Measurements from ENCODE around the gene SEPTIN7.

The SEPTIN7 gene

DNA sequence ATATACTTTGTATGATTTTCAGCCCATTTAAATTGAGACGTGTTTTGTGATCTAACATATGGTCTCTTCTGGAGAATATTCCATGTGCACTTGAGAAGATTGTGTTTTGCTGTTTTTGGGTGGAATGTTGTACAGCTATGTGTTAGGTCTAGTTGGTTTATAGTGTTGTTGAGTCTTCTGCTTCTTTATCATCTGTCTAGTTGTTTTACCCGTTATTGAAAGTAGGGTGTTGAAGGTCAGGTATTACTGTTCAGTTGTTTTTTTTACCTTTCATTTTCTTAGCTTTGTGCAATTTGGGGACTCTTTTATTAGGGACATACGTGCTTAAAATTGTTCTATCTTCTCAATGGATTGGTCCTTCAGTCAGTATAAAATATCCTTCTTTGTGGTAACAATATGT is 18.5 kb downstream of the SEPTIN7 start:
- no peak for DNase-seq (ENCODE audit: low spot score)
- ChIA-PET CTCF (no interaction called here), POLR2A (ENCODE audit: low non-redundant PET) (no interaction called here)
- no peak overlapping the region for H3K27ac ChIP-seq
- TF ChIP-seq, protein P1, sequence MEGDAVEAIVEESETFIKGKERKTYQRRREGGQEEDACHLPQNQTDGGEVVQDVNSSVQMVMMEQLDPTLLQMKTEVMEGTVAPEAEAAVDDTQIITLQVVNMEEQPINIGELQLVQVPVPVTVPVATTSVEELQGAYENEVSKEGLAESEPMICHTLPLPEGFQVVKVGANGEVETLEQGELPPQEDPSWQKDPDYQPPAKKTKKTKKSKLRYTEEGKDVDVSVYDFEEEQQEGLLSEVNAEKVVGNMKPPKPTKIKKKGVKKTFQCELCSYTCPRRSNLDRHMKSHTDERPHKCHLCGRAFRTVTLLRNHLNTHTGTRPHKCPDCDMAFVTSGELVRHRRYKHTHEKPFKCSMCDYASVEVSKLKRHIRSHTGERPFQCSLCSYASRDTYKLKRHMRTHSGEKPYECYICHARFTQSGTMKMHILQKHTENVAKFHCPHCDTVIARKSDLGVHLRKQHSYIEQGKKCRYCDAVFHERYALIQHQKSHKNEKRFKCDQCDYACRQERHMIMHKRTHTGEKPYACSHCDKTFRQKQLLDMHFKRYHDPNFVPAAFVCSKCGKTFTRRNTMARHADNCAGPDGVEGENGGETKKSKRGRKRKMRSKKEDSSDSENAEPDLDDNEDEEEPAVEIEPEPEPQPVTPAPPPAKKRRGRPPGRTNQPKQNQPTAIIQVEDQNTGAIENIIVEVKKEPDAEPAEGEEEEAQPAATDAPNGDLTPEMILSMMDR (conservative IDR thresholded peaks at IDR 0.05; ENCODE audit: low read depth), result no peak

DNA sequence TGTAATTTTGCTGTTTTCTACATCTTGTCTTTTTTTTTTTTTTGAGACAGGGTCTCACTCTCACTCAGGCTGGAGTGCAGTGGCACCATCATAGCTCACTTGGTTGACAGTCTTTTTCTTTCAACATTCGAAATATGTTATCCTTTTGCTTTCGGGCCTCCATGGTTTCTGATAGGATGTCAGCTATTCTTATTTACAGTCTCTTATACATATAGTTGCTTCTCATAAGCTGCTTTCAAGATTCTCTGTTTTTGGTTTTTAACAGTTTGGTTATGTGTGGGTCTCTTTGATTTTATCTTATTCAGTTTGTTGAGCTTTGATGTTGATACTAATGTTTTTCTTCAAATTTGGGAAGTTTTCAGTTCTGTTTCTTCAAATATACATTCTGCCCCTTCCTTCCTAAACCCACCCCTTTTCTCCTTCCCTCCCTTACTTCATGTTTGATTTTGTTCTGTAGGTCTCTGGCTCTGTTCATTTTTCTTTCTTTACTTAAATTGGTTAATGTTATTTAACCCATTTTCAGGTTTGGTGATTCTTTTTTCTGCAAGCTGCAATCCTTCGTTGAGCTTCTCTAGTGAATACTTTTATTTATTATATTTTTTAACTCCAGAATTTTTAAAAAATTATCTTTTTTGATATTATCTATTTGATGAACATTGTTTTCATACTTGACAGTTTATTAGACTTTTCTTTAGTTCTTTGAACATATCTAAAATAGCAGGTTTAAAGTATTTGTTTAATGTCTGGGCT is 19.3 kb downstream of the SEPTIN7 start:
- ChIA-PET CTCF (no interaction called here), POLR2A (ENCODE audit: low non-redundant PET) (no interaction called here)
- TF ChIP-seq, protein P1 (conservative IDR thresholded peaks at IDR 0.05; ENCODE audit: low read depth), result no peak
- H3K27ac ChIP-seq, result no peak overlapping the region
- no peak for DNase-seq (ENCODE audit: low spot score)

DNA sequence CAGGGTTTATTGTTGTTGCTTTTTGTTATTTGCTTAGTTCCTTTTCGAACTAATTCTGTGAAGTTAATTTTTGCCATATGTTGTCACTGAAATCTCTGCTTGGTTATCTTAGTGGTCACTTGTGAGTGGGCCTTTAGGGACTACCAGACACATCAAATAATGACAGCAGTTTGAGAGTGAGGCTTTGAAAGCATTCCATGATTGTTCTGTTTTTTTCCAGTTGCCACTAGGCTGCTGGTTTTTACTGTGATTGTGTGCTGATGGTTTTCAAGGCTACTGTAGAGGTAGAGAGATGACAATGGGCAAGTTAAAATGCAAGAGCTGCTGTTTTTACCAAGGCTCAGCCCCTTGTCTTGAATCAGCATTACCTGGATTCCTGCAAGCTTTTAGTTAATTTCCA is 20.0 kb downstream of the SEPTIN7 start:
- ChIA-PET CTCF (no interaction called here), POLR2A (ENCODE audit: low non-redundant PET) (no interaction called here)
- DNase-seq (ENCODE audit: low spot score), result no peak
- TF ChIP-seq, protein P1 (conservative IDR thresholded peaks at IDR 0.05; ENCODE audit: low read depth), result no peak
- H3K27ac ChIP-seq, result no peak overlapping the region

DNA sequence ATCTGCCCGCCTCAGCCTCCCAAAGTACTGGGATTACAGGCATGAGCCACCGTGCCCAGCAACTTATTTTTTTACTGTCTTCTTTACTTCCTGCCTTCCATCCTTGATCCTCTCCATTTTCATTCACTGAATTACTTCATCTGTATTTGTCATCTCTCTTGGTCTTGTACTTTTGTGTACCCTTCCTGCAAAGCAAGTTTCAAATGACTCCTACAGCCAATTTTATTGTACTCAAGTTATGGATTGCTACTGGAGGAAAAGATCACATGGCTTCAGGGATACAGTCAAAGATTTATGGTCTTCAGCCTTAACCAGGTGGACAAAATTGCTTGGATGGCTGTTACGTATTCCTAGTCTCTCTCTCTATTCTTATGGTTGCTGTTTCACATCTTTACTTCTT is 22.6 kb downstream of the SEPTIN7 start:
- no peak for DNase-seq (ENCODE audit: low spot score)
- no peak overlapping the region for H3K27ac ChIP-seq
- TF ChIP-seq, protein P1 (conservative IDR thresholded peaks at IDR 0.05; ENCODE audit: low read depth), result no peak
- ChIA-PET POLR2A (ENCODE audit: low non-redundant PET) (no interaction called here), CTCF (no interaction called here)

- no peak for DNase-seq (ENCODE audit: low spot score)
- CTCF ChIA-PET, result no interaction called here
- TF ChIP-seq, protein P1 (conservative IDR thresholded peaks at IDR 0.05; ENCODE audit: low read depth), result no peak
- POLR2A ChIA-PET (ENCODE audit: low non-redundant PET), result no interaction called here
- H3K27ac ChIP-seq, result no peak overlapping the region
Measured at GRCh38 chr7:35825974-35826373, 25.1 kb downstream of the SEPTIN7 start.

DNA sequence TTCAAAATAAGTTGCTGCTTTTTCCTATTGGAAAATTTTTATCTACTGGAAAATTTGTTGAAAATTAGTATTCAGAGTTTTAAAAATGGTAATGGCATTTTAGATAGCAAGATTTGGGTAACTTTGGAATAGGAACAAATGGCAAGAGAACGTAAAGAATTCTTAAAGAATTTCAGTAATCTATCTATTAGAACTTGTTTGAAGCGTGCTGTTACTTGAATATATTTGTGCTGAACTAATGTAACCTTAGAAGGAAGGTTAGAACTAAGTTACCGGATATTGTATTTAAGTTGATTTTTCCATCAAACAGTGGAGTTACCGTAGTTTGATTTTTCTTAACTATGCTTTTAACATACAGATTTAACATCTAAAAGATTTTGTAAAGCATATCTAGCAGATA is 25.9 kb downstream of the SEPTIN7 start:
- no peak for DNase-seq (ENCODE audit: low spot score)
- no peak overlapping the region for H3K27ac ChIP-seq
- CTCF ChIA-PET, result no interaction called here
- POLR2A ChIA-PET (ENCODE audit: low non-redundant PET), result no interaction called here
- TF ChIP-seq, protein P1 (conservative IDR thresholded peaks at IDR 0.05; ENCODE audit: low read depth), result no peak
